GM13976 (cell line): Measurements from ENCODE around the gene THEMIS.

Experiments
- DNase-seq: peaks from one replicate; pipeline ENCODE4 v3.0.0; 2012; ENCODE audit warnings: low spot score
- CTCF ChIP-seq: IDR thresholded peaks from 2 replicates; pipeline ENCODE4 v1.5.1; 2012; ENCODE audit warnings: borderline replicate concordance, mild to moderate bottlenecking; ENCODE audit not compliant: insufficient read depth; ENCODE audit errors: extremely low read depth, missing control alignments, control extremely low read depth
- in situ Hi-C: fragments of 300-500 bp; cut with MboI; formaldehyde crosslinking; loops from one replicate; pipeline ENCODE4 v1.12.0; 2022; ENCODE audit warnings: low sequenced_read_pairs, mixed read lengths, inconsistent platforms; ENCODE audit not compliant: unreplicated experiment

The THEMIS gene

GRCh38 chr6:127775371-127775770, 125.5 kb downstream of the THEMIS start:
- TF ChIP-seq CTCF: no peak
- in situ Hi-C loops: no loop called here
- no peak for DNase-seq

- no peak for DNase-seq
- no peak for TF ChIP-seq CTCF
- in situ Hi-C loops: no loop called here
Observed at GRCh38 chr6:127768745-127769144, 132.1 kb downstream of the THEMIS start.

- no peak for TF ChIP-seq CTCF
- in situ Hi-C loops: no loop called here
- DNase-seq: no peak
Observed at GRCh38 chr6:127768223-127768622, 132.6 kb downstream of the THEMIS start.

GRCh38 chr6:127765949-127766348, 134.9 kb downstream of the THEMIS start:
- no peak for TF ChIP-seq CTCF
- in situ Hi-C loops: no loop called here

GRCh38 chr6:127762284-127762683, 138.6 kb downstream of the THEMIS start:
- no peak for TF ChIP-seq CTCF
- in situ Hi-C loops: no loop called here
- no peak for DNase-seq

More at GRCh38 chr6:127765949-127766348, 134.9 kb downstream of the THEMIS start:
- DNase-seq: no peak

GRCh38 chr6:127761084-127761483, 139.8 kb downstream of the THEMIS start:
- in situ Hi-C loops: no loop called here
- DNase-seq: no peak
- no peak for TF ChIP-seq CTCF

- no peak for DNase-seq
- TF ChIP-seq CTCF: no peak
- in situ Hi-C loops: loop anchor here (25.0 kb wide), 2 partner anchors 588 to 988 kb away; no protein-coding TSS in a partner anchor
Observed at GRCh38 chr6:127749095-127749494, 151.8 kb downstream of the THEMIS start.
